GM21390 (cell line): Measurements from ENCODE around the gene OR2T29.
"Not testable (repeated sequence)": the region's sequence is repeated elsewhere in the genome, so short reads cannot be mapped to it uniquely, and the experiment has no call there.

Experiments
- ATAC-seq: cut with Tn5 transposase; IDR thresholded peaks from one replicate; pipeline ENCODE4 v1.9.1; 2021; ENCODE audit not compliant: unreplicated experiment

OR2T29 gene

GRCh38 chr1:248521856-248522255, 40.7 kb downstream of the OR2T29 start:
- no peak for ATAC-seq

GRCh38 chr1:248510217-248510616, 52.4 kb downstream of the OR2T29 start:
- ATAC-seq, result not testable (repeated sequence)

GRCh38 chr1:248507773-248508172, 54.8 kb downstream of the OR2T29 start, which contains the start of gene OR2G6:
Gene OR2G6, plus strand, starts transcription at chr1:248508073. Its CDS starts 13,574 bp downstream, at chr1:248521647.
- not testable (repeated sequence) for ATAC-seq
